ENCODE measurements around the gene HSD17B8. TPM values are rescaled to one million over a fixed set of nuclear protein-coding genes. Genes with fewer than 3 reads are reported as not detected.

Gene HSD17B8
- total RNA-seq, 1 experiment from 2014 or later = 22.0 TPM

- TF ChIP-seq REST (IDR thresholded peaks at IDR 0.05; ENCODE audit: low read depth) (no peak), ATF3 (IDR thresholded peaks at IDR 0.05) (no peak), YY1 (IDR thresholded peaks at IDR 0.05; ENCODE audit: extremely low read depth, insufficient replicate concordance, low read depth, low read length) (no peak), EZH2phosphoT487 (IDR thresholded peaks at IDR 0.05; ENCODE audit: borderline replicate concordance) (no peak), CEBPB (IDR thresholded peaks at IDR 0.05; ENCODE audit: low read depth) (no peak), FOSL1 (IDR thresholded peaks at IDR 0.05; ENCODE audit: low read depth) (no peak), SRF (IDR thresholded peaks at IDR 0.05; ENCODE audit: low read depth) (no peak), CTCF (IDR thresholded peaks at IDR 0.05 in 2 of 3, conservative IDR thresholded peaks at IDR 0.05 in 1 of 3; ENCODE audit: borderline replicate concordance in 1 of 3, insufficient read depth in 1 of 3, low read depth in 2 of 3, low read length in 2 of 3) (no peak), ZFX (IDR thresholded peaks at IDR 0.05) (no peak), RAD21 (IDR thresholded peaks at IDR 0.05; ENCODE audit: low read depth) (no peak), SP1 (IDR thresholded peaks at IDR 0.05; ENCODE audit: low read depth) (no peak), ELF1 (IDR thresholded peaks at IDR 0.05; ENCODE audit: borderline replicate concordance, low read depth) (no peak), POLR2AphosphoS5 (IDR thresholded peaks at IDR 0.05; ENCODE audit: low read depth, low read length) (no peak), ZNF274 (IDR thresholded peaks at IDR 0.05; ENCODE audit: low read depth, low read length) (no peak), MAX (IDR thresholded peaks at IDR 0.05) (no peak), JUND (IDR thresholded peaks at IDR 0.05) (no peak), TCF7L2 (IDR thresholded peaks at IDR 0.05; ENCODE audit: borderline replicate concordance, extremely low read depth, insufficient read depth, insufficient read length) (no peak), ZBTB33 (IDR thresholded peaks at IDR 0.05; ENCODE audit: extremely low read depth, insufficient replicate concordance, low read length) (no peak), EGR1 (IDR thresholded peaks at IDR 0.05; ENCODE audit: low read depth) (no peak), EZH2 (IDR thresholded peaks at IDR 0.05) (no peak)
- Histone ChIP-seq H3K4me1 (ENCODE audit: control insufficient read depth in 1 of 2, insufficient read depth in 2 of 2, low read length in 2 of 2) (peaks cover 9 to 22% of the 10 kb centered on the region in 2 experiments), H3K9me3 (ENCODE audit: control insufficient read depth in 1 of 2, insufficient read depth in 1 of 2, low read depth in 1 of 2, low read length in 2 of 2) (no peaks in the 10 kb centered on the region), H3K79me2 (ENCODE audit: insufficient read depth, low read length) (no peaks in the 10 kb centered on the region), H3K27ac (ENCODE audit: low read depth, low read length) (no peak overlapping the region), H3K36me3 (ENCODE audit: control insufficient read depth in 1 of 2, insufficient read depth in 2 of 2, low read length in 2 of 2) (no peaks in the 10 kb centered on the region), H2AFZ (ENCODE audit: low read depth, low read length, poor library complexity, severe bottlenecking) (no peak overlapping the region), H3K4me2 (ENCODE audit: low read length) (no peak overlapping the region), H4K20me1 (ENCODE audit: insufficient read depth) (no peaks in the 10 kb centered on the region), H3K9me2 (ENCODE audit: insufficient read depth) (no peaks in the 10 kb centered on the region), H3K9ac (ENCODE audit: low read length) (no peak overlapping the region), H3K4me3 (replicated peaks in 1 of 2; ENCODE audit: low read depth in 1 of 2, low read length in 2 of 2) (no peak overlapping the region), H3K27me3 (ENCODE audit: insufficient read depth, low read length) (no peaks in the 10 kb centered on the region)
- POLR2A ChIA-PET = no interaction called here
- no peak for DNase-seq (ENCODE audit: low read depth, low spot score)
- ATAC-seq = no peak
- intact Hi-C loops (cut with micrococcal nuclease) = no loop called here
- CTCF ChIA-PET = no interaction called here
- no TSS peak for BruUV-seq (replicated peaks)
- RAD21 ChIA-PET (ENCODE audit: low non-redundant PET in 1 of 2, low total read pairs in 2 of 2, uncharacterized antibody in 2 of 2, unreplicated experiment in 2 of 2) = no interaction called here
These were observed 38.7 kb upstream of the HSD17B8 start for GRCh38 chr6:33165581-33166258.

All from HCT116 (cell line).